A549 (cell line): Measurements from ENCODE around the gene SLC35E1. TPM values are rescaled to one million over a fixed set of nuclear protein-coding genes. Genes with fewer than 3 reads are reported as not detected.

Experiments used
- ATAC-seq, 2 experiments: fragments of 200-7000 bp in 1 of 2; fragments of >200 bp in 1 of 2; cut with Nextera tagmentation in 1 of 2; cut with Tn5 transposase in 1 of 2; 3 replicates each; pipeline versions ENCODE4 v1.8.0 to v1.9.1; 2018 to 2020; ENCODE audit warnings: mild to moderate bottlenecking in 1 of 2, moderate library complexity in 1 of 2
- CTCF ChIA-PET: fragments of 300-600 bp; sonication (Branson Sonifier 250); formaldehyde crosslinking; extraction: SDS; loops from one replicate; lab custom pipeline; 2021; ENCODE audit warnings: antibody characterized with exemption, inconsistent platforms; lab: Yijun Ruan, JAX
- POLR2A ChIA-PET: fragments of 350-600 bp; formaldehyde crosslinking; extraction: SDS; loops from one replicate; lab custom pipeline; 2021; ENCODE audit warnings: antibody characterized with exemption, inconsistent platforms; lab: Yijun Ruan, JAX
- DNase-seq, 2 experiments: peaks; one replicate each; pipeline versions ENCODE4 v3.0.0 to v3.0.0-alpha.2; 2011 to 2016; ENCODE audit warnings: low read depth in 1 of 2, low spot score in 1 of 2
- FAIRE-seq: peaks from 2 replicates; lab custom pipeline; 2011; peaks lifted over from hg19 to GRCh38; lab: Jason Lieb, UNC
- H3K27ac ChIP-seq, 2 experiments: fragments of >200 bp; sonication (Bioruptor Twin); formaldehyde crosslinking; 3 replicates each; pipeline ENCODE4 v1.5.1; 2016 to 2017
- H3K4me1 ChIP-seq: fragments of >200 bp; sonication (Bioruptor Twin); formaldehyde crosslinking; 3 replicates; pipeline ENCODE4 v1.6.1; 2016
- H3K4me2 ChIP-seq: fragments of >200 bp; sonication (Bioruptor Twin); formaldehyde crosslinking; 3 replicates; pipeline ENCODE4 v1.6.1; 2016
- H3K4me3 ChIP-seq: fragments of >200 bp; sonication (Bioruptor Twin); formaldehyde crosslinking; 3 replicates; pipeline ENCODE4 v1.5.1; 2016
- H3K9me3 ChIP-seq: fragments of >200 bp; sonication (Bioruptor Twin); formaldehyde crosslinking; 3 replicates; pipeline ENCODE4 v1.6.1; 2016
- BHLHE40 ChIP-seq: IDR thresholded peaks from 2 replicates; pipeline ENCODE4 v1.6.1; 2012; ENCODE audit warnings: low read depth, low read length, inconsistent platforms
- CBX2 ChIP-seq: fragments of 200-600 bp; sonication (generic); IDR thresholded peaks from 2 replicates; pipeline ENCODE4 v1.6.1; 2016; ENCODE audit warnings: low read depth, mild to moderate bottlenecking, borderline replicate concordance
- CHD2 ChIP-seq: fragments of 150-350 bp; IDR thresholded peaks from 2 replicates; pipeline ENCODE4 v1.6.1; 2014; ENCODE audit warnings: low read length; ENCODE audit not compliant: partially characterized antibody
- CHD4 ChIP-seq: fragments of 200-600 bp; sonication (generic); IDR thresholded peaks from 2 replicates; pipeline ENCODE4 v1.6.1; 2016; ENCODE audit warnings: antibody characterized with exemption, mild to moderate bottlenecking, borderline replicate concordance
- EHF ChIP-seq: fragments of 250-450 bp; sonication (Bioruptor Pico); IDR thresholded peaks from 2 replicates; pipeline ENCODE4 v1.5.0; 2020; ENCODE audit warnings: mild to moderate bottlenecking
- EP300 ChIP-seq, 2 experiments: fragments of >200 bp; sonication (Bioruptor Twin); formaldehyde crosslinking; IDR thresholded peaks; 2 replicates in 1 of 2; 3 replicates in 1 of 2; pipeline ENCODE4 v1.6.1; 2016 to 2017
- FOXS1 ChIP-seq: fragments of 250-450 bp; sonication (Bioruptor Pico); IDR thresholded peaks from 2 replicates; pipeline ENCODE4 v1.5.0; 2020; ENCODE audit warnings: mild to moderate bottlenecking, moderate library complexity
- HOXA7 ChIP-seq: fragments of 250-450 bp; sonication (Bioruptor Pico); IDR thresholded peaks from 2 replicates; pipeline ENCODE4 v1.5.0; 2020; ENCODE audit warnings: mild to moderate bottlenecking, moderate library complexity
- JUNB ChIP-seq: fragments of >200 bp; sonication (Bioruptor Twin); formaldehyde crosslinking; IDR thresholded peaks from 2 replicates; pipeline ENCODE4 v1.6.1; 2016
- KDM1A ChIP-seq: fragments of 200-600 bp; sonication (generic); IDR thresholded peaks from 2 replicates; pipeline ENCODE4 v1.6.1; 2016; ENCODE audit warnings: low read depth, mild to moderate bottlenecking
- MAZ ChIP-seq: fragments of 150-350 bp; IDR thresholded peaks from 2 replicates; pipeline ENCODE4 v1.6.1; 2014; ENCODE audit warnings: antibody characterized with exemption, low read depth, low read length, borderline replicate concordance
- NFE2L2 ChIP-seq: fragments of 150-350 bp; conservative IDR thresholded peaks from 2 replicates; pipeline ENCODE4 v1.6.1; 2014; ENCODE audit warnings: low read length
- NR3C1 ChIP-seq: fragments of >200 bp; sonication (Bioruptor Twin); formaldehyde crosslinking; IDR thresholded peaks from 3 replicates; pipeline ENCODE4 v1.6.1; 2017
- PHF8 ChIP-seq: fragments of 200-600 bp; sonication (generic); IDR thresholded peaks from 2 replicates; pipeline ENCODE4 v1.6.1; 2016; ENCODE audit warnings: low read depth, mild to moderate bottlenecking, antibody characterized with exemption, moderate library complexity, borderline replicate concordance
- POLR2A ChIP-seq: IDR thresholded peaks from 2 replicates; pipeline ENCODE4 v1.6.1; 2012; ENCODE audit warnings: mild to moderate bottlenecking, low read length
- RAD21 ChIP-seq, 2 experiments: fragments of >200 bp in 1 of 2; sonication (Bioruptor Twin) in 1 of 2; formaldehyde crosslinking in 1 of 2; IDR thresholded peaks in 1 of 2; conservative IDR thresholded peaks in 1 of 2; 2 replicates in 1 of 2; 3 replicates in 1 of 2; pipeline ENCODE4 v1.6.1; 2012 to 2018; ENCODE audit warnings: inconsistent platforms in 1 of 2
- RARB ChIP-seq: fragments of 250-450 bp; sonication (Bioruptor Pico); IDR thresholded peaks from 2 replicates; pipeline ENCODE4 v1.8.0; 2021; ENCODE audit warnings: mild to moderate bottlenecking, moderate library complexity
- TFCP2L1 ChIP-seq: fragments of 250-450 bp; sonication (Bioruptor Pico); IDR thresholded peaks from 2 replicates; pipeline ENCODE4 v1.5.0; 2021; ENCODE audit warnings: mild to moderate bottlenecking
- TP53 ChIP-seq: fragments of 250-450 bp; sonication (Bioruptor Pico); IDR thresholded peaks from 2 replicates; pipeline ENCODE4 v1.5.0; 2021; ENCODE audit warnings: mild to moderate bottlenecking, moderate library complexity
- ZC3H11A ChIP-seq: fragments of 450-650 bp; IDR thresholded peaks from 2 replicates; pipeline ENCODE4 v1.6.1; 2014; ENCODE audit warnings: antibody characterized with exemption, mild to moderate bottlenecking
- ZFP36 ChIP-seq: fragments of 450-650 bp; IDR thresholded peaks from 2 replicates; pipeline ENCODE4 v1.6.1; 2014; ENCODE audit warnings: borderline replicate concordance; ENCODE audit not compliant: partially characterized antibody
- ZSCAN20 ChIP-seq: fragments of 250-450 bp; sonication (Bioruptor Pico); IDR thresholded peaks from 2 replicates; pipeline ENCODE4 v1.8.0; 2022; ENCODE audit warnings: mild to moderate bottlenecking, moderate library complexity
- WGBS: methylation state at CpG from one replicate; pipeline ENCODE4 v1.1.6; 2017; ENCODE audit errors: missing lambda C conversion rate; 5-methylcytosine and 5-hydroxymethylcytosine counted together
- polyA plus RNA-seq, 4 experiments: library from polyadenylated mRNA; depleted of rRNA in 3 of 4; stranded (reverse); fragments of >200 nt; fragmentation: RNase III in 1 of 4; extraction: RNeasy Plus Mini Kit Qiagen cat#74134 plus additional on column Dnase treatment in 1 of 4; gene quantifications; 2 replicates in 3 of 4; 3 replicates in 1 of 4; pipeline ENCODE4 v1.2.3, GENCODE V29; 2011 to 2017
- TF ChIP-seq, protein P1 (sequence below): fragments of 200-600 bp; sonication (generic); IDR thresholded peaks from 2 replicates; pipeline ENCODE4 v1.6.1; 2016; ENCODE audit warnings: antibody characterized with exemption, mild to moderate bottlenecking, moderate library complexity
- TF ChIP-seq, protein P2 (sequence below): fragments of 250-450 bp; sonication (Bioruptor Pico); IDR thresholded peaks from 2 replicates; pipeline ENCODE4 v1.5.0; 2021; ENCODE audit warnings: mild to moderate bottlenecking, moderate library complexity, borderline replicate concordance
- TF ChIP-seq, protein P3 (sequence below): fragments of >200 bp; sonication (Bioruptor Twin); formaldehyde crosslinking; IDR thresholded peaks from 3 replicates; pipeline ENCODE4 v1.6.1; 2016

The SLC35E1 gene
- polyA plus RNA-seq, 2 of the 4 experiments (the other 2 are of a cell fraction): 17.2 to 25.1 TPM

DNA sequence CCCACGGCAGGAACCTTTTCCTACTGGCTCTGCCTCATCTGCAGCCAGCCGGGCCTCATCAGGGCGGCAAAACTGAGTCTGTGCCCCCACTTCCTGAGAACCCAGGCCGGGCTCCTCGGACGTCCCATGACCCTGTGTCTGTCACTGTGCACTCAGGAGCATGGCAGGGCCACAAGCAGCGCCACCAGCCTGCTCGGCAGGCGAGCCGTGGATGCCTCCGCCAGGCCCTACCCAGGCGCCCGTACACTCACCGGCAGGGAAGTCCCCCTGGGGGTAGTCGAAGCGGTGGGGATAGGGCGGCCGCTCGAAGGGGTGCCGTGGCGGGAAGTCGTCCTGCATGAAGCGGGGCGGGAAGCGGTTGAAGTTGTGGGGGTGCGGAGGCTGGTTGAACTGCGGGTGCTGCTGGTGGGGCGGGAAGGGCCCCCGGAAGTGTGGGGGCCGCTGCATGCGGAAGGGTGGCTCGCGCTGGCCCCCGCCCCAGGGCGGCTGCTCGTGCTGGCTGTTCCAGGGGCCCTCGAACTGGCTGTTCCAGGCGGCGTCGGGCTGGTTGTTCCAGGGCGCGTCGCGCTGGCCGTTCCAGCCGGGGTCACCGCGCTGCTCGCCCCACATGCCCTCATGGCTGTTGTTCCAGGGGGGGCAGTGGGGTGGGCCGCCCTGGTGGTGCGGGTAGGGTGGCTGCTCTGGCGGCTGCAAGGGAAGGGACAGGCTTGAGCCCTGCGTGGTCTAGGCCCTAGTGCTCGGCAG is 47.1 kb downstream of the SLC35E1 start (continued):
- TF ChIP-seq ZFP36 (no peak), TFCP2L1 (CRISPR knock-in tag) (no peak), RAD21 (conservative IDR thresholded peaks at IDR 0.05 in 1 of 2, IDR thresholded peaks at IDR 0.05 in 1 of 2) (no peak), BHLHE40 (no peak)
- TF ChIP-seq, all 56 proteins: peak for 0

DNA sequence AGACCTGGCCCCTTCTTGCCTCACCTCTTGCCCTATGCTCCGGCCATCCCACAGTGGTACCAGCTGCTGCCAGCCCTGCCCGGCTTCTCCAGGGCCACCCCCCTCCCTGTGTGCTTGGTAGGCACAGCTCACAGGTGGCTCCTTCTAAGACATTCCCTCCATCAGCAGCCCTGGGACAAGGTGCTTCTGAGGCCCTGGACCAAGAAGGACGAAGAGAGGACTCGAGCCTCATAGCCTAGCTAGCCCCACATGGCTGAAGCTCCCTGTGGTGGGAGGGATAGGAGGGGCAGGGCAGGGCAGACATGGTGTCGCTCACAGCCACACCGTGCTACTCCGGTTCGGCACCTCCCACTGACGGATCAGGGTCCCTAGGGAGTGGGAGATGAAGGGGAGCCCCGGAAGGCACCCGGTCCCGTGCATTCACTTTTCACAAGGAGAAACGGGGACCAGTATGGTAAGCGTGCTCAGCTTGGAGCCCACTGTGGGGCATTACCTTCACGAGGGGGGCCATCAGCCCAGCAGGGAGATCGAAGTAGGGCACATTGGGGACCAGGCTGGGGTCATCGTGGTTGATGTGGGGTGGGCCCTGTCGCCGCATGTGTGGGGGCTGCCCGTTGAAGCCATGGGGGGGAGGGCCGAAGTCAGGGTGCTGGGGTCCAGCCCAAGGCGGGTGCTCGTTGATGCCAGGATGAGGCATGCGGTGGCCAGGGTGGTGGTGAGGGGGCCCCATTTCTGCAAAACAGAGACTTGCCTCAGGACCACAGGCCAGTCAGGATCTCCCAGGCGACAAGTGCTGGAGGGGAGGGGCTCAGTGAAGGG is 49.4 kb downstream of the SLC35E1 start:
- DNase-seq: no peak
- Histone ChIP-seq H3K4me2 (no peak overlapping the region), H3K4me1 (no peaks in the 10 kb centered on the region), H3K9me3 (no peaks in the 10 kb centered on the region), H3K4me3 (no peak overlapping the region), H3K27ac (no peak overlapping the region)
- ATAC-seq: no peak
- no peak for FAIRE-seq
- WGBS: 94% methylated on average over 19 of the region's 25 CpGs
- ChIA-PET CTCF (interaction anchor here (1.1 kb wide), 1 partner anchor 15 kb away, joined by 3 read pairs; no protein-coding TSS in a partner anchor), POLR2A (no interaction called here)
- TF ChIP-seq KDM1A: no peak
- no peak for TF ChIP-seq HOXA7 (CRISPR knock-in tag)
- TF ChIP-seq FOXS1 (CRISPR knock-in tag): no peak
- no peak for TF ChIP-seq MAZ
- TF ChIP-seq POLR2A: no peak
- TF ChIP-seq NR3C1: no peak
- TF ChIP-seq RARB: no peak
- no peak for TF ChIP-seq CHD2
- no peak for TF ChIP-seq BHLHE40
- TF ChIP-seq TFCP2L1 (CRISPR knock-in tag): no peak
- no peak for TF ChIP-seq PHF8
- no peak for TF ChIP-seq CBX2
- no peak for TF ChIP-seq CHD4
- TF ChIP-seq TP53 (CRISPR knock-in tag): no peak
- TF ChIP-seq ZSCAN20: no peak

DNA sequence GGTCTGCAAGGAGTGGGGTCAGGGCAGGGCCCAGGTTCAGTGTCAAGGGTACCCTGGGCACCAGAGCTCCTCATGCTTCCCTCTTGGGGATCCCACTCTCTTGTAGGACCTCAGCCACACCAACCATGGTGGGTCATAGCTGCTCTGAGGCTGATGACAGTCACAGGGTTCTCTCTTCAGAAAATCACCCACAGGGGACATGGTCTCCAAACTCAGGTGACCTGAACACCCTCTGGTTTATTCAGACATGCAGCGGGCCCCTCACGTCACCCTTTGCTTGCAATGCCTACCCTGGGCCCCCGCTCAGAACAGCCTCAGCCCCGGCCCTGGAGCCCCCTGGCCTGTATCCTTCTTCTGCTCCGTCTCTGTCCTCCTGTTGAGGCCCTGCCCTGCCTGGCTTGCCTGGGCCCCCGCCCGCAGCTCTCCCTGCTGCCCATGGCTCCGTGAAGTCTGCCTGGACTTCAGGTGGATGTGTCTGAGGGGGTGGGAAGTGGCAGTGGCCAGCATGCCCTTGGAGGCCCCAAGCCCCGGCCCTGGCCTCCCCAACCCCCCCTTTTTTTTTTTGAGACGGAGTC is 50.4 kb downstream of the SLC35E1 start:
- POLR2A ChIA-PET: no interaction called here
- H3K4me2 ChIP-seq: no peak overlapping the region
- no peak overlapping the region for H3K4me3 ChIP-seq
- no peak overlapping the region for H3K27ac ChIP-seq
- no peaks in the 10 kb centered on the region for H3K9me3 ChIP-seq
- FAIRE-seq (no peak), DNase-seq (no peak), ATAC-seq (no peak)
- TF ChIP-seq, protein P1, sequence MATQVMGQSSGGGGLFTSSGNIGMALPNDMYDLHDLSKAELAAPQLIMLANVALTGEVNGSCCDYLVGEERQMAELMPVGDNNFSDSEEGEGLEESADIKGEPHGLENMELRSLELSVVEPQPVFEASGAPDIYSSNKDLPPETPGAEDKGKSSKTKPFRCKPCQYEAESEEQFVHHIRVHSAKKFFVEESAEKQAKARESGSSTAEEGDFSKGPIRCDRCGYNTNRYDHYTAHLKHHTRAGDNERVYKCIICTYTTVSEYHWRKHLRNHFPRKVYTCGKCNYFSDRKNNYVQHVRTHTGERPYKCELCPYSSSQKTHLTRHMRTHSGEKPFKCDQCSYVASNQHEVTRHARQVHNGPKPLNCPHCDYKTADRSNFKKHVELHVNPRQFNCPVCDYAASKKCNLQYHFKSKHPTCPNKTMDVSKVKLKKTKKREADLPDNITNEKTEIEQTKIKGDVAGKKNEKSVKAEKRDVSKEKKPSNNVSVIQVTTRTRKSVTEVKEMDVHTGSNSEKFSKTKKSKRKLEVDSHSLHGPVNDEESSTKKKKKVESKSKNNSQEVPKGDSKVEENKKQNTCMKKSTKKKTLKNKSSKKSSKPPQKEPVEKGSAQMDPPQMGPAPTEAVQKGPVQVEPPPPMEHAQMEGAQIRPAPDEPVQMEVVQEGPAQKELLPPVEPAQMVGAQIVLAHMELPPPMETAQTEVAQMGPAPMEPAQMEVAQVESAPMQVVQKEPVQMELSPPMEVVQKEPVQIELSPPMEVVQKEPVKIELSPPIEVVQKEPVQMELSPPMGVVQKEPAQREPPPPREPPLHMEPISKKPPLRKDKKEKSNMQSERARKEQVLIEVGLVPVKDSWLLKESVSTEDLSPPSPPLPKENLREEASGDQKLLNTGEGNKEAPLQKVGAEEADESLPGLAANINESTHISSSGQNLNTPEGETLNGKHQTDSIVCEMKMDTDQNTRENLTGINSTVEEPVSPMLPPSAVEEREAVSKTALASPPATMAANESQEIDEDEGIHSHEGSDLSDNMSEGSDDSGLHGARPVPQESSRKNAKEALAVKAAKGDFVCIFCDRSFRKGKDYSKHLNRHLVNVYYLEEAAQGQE: no peak
- TF ChIP-seq CHD4: no peak
- TF ChIP-seq, protein P2, sequence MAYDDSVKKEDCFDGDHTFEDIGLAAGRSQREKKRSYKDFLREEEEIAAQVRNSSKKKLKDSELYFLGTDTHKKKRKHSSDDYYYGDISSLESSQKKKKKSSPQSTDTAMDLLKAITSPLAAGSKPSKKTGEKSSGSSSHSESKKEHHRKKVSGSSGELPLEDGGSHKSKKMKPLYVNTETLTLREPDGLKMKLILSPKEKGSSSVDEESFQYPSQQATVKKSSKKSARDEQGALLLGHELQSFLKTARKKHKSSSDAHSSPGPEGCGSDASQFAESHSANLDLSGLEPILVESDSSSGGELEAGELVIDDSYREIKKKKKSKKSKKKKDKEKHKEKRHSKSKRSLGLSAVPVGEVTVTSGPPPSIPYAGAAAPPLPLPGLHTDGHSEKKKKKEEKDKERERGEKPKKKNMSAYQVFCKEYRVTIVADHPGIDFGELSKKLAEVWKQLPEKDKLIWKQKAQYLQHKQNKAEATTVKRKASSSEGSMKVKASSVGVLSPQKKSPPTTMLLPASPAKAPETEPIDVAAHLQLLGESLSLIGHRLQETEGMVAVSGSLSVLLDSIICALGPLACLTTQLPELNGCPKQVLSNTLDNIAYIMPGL (CRISPR knock-in tag): no peak
- TF ChIP-seq EHF (CRISPR knock-in tag): no peak
- no peak for TF ChIP-seq NFE2L2
- TF ChIP-seq TP53 (CRISPR knock-in tag): no peak
- TF ChIP-seq POLR2A: no peak
- TF ChIP-seq ZC3H11A: no peak
- TF ChIP-seq, protein P3, sequence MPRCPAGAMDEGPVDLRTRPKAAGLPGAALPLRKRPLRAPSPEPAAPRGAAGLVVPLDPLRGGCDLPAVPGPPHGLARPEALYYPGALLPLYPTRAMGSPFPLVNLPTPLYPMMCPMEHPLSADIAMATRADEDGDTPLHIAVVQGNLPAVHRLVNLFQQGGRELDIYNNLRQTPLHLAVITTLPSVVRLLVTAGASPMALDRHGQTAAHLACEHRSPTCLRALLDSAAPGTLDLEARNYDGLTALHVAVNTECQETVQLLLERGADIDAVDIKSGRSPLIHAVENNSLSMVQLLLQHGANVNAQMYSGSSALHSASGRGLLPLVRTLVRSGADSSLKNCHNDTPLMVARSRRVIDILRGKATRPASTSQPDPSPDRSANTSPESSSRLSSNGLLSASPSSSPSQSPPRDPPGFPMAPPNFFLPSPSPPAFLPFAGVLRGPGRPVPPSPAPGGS: no peak
- TF ChIP-seq JUNB: no peak
- TF ChIP-seq EP300 (IDR thresholded peaks at IDR 0.05): no peak
- CTCF ChIA-PET: no interaction called here
- 97% methylated on average over 10 of the region's 10 CpGs for WGBS
- H3K4me1 ChIP-seq: no peaks in the 10 kb centered on the region
